CD4-positive, alpha-beta T cell treated with Interleukin-6 at 100 ng/mL for 8 hours (primary cell): ENCODE data around the gene VSIG10L2.

ENCODE experiments used
- DNase-seq: peaks from one replicate; pipeline ENCODE4 v3.0.0-alpha.2; 2020; ENCODE audit warnings: mixed read lengths, low spot score

Gene VSIG10L2

GRCh38 chr11:125947419-125948277, 1.8 kb downstream of the VSIG10L2 start:
- DNase-seq = no peak

- no peak for DNase-seq
Observed at GRCh38 chr11:125948278-125949051, 2.6 kb downstream of the VSIG10L2 start.

DNA sequence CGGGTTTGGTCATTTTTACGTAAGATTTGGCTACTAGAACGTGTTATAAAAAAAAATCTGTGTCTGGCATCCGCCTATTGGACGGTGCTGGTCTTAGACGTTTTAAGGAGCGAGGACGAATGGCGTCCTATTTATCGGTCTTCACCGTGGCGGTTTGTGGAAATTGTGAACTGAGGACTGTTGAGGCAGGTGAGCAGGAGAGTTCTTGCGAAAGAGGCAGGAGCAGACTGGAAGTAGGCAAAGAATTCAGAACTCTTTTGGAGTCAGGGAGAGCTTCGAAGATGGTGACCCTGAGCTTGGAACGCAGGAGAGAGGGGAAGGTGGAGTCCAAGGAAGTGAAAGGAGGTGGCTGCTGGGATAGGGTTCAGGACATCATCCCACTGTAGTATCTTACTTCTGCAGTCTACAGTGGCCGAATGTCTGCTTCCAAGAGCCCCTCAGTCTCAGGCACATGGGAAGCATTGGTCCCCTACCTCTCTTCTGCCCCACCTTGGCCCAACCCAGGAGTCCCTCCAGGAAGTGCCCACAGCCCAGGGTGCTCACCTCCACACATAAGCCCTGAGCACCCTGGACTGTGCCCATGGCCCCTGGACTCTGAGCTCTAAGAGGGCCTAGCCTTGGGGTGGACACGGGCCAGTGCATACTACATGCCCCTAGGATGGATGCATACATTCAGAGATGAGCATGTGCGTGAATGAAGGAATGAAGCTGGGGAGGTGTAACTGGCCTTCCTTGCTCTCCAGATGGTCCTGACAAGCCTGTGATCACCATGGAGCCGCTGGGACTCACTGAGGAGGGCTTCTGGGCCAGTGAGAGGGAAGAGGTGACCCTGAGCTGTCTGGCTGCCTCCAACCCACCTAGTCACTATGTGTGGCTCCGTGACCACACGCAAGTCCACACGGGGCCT, 3.7 kb downstream of the VSIG10L2 start:
- no peak for DNase-seq

DNA sequence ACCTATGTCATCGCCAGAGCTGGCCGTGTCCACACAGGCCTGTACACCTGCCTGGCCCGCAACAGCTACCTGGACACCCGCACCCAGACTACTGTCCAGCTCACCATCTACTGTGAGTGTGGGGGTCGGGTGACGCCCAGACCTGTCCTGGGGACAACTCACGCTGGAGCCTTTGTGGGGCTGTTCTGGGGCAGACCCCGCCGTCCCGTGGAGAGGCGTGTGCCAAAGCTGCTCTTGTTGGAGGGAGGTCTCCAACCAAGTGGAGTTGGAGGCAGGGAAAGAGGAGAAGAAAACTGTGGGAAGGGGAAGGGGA, 4.3 kb downstream of the VSIG10L2 start:
- DNase-seq = no peak

GRCh38 chr11:125950696-125951651, 5.1 kb downstream of the VSIG10L2 start:
- no peak for DNase-seq

DNA sequence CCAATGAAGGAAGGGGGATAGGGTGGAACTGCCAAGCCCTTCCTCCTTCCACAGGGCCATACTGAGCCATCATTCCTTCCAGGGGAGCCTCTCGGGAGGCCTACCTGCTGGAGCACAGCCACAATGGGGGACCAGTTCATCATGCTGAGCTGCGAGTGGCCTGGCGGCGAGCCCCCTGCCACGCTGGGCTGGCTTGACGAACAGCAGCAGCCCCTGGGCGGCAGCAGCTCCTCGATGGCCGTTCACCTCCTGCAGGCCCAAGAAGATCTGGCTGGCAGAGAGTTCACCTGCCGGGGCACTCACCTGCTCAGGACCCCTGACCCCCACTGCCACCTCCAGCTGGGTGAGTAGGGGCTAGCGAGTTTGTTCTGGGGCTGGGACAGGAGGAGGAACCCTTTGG, 5.9 kb downstream of the VSIG10L2 start:
- no peak for DNase-seq

GRCh38 chr11:125952559-125952958, 6.7 kb downstream of the VSIG10L2 start:
- no peak for DNase-seq

GRCh38 chr11:125952973-125953372, 7.1 kb downstream of the VSIG10L2 start:
- no peak for DNase-seq

- no peak for DNase-seq
Observed at GRCh38 chr11:125953401-125953935, 7.6 kb downstream of the VSIG10L2 start.

- DNase-seq = no peak
Observed at GRCh38 chr11:125954123-125954944, 8.5 kb downstream of the VSIG10L2 start.

DNA sequence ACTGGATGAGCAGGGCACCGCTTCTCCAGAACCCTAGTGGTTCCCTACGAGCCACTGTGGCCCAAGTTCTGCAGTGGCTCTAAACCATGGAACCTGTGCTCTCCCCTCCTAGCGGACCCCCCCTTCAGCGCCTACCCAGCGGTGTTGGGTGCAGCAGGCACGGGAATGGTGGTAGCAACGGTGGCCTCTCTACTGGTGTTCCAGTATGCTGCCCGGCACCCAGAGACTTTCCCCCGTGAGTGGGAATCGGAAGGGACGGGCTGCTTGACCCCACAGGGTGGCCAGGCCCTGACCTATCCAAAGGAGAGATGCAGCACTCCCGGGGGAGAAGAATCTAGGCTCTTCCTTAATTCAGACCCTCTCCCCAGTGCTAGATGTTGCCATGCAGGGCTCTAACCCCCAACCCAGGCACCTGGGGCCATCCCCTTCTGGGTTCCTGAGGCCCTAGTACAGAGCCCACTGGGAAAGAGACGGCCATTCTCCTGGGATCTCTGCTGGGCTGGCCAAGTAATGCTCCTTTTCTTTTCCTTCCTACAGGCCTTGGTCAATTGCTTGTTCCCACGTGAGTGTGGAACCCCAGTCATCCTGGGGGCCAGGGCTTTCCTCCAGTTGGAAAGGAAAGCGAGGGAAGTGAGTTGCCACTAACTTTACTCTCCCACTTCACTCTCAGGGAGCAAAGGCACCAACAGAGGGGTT, 9.2 kb downstream of the VSIG10L2 start:
- no peak for DNase-seq

- DNase-seq = no peak
Observed at GRCh38 chr11:125955856-125956255, 10.0 kb downstream of the VSIG10L2 start.

- DNase-seq = no peak
Observed at GRCh38 chr11:125956391-125957134, 10.7 kb downstream of the VSIG10L2 start.

- no peak for DNase-seq
Observed at GRCh38 chr11:125957618-125958332, 11.9 kb downstream of the VSIG10L2 start.

- DNase-seq = no peak
Observed at GRCh38 chr11:125958872-125959400, 13.1 kb downstream of the VSIG10L2 start.

GRCh38 chr11:125959511-125959910, 13.7 kb downstream of the VSIG10L2 start:
- DNase-seq = no peak

DNA sequence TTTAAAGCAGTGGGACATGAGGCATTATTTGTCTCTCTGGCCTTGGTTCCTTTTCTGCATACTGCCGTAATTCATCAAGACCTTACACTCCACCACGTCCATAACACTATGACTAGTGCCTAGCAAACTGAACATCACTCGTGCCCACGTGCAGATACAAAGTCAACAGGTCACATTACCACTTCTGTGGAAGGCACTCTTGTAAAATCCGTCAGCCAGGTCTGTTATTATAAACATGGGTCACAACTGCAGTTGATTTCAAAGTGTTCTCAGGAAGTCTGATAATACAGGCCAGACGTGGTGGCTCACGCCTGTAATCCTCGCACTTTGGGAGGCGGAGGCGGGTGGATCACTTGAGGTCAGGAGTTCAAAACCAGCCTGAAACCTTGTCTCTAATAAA, 14.1 kb downstream of the VSIG10L2 start:
- DNase-seq = no peak

DNA sequence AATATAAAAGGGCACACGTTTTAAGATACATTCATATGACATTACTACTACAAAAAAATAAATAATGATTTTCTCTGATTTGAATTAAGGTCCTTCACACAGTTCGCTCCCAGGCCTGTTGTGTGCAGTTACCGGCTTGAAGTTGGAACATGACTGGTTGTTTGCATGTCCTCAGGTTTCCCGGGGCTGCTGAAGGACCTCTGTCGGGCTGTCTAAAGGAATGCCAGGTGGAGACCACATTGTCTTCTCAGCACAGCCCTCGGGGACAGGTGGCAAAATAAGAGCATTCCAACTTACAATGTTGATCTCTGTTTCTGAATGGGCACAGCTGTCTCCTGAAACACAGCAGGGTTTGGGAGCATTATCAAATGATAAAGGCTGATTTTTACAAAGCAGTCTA, 14.9 kb downstream of the VSIG10L2 start:
- DNase-seq = no peak
